ENCODE data around the gene DLX5. TPM values are rescaled to one million over a fixed set of nuclear protein-coding genes. Genes with fewer than 3 reads are reported as not detected.

Gene DLX5
- total RNA-seq, 1 donor from 2014 or later, result 0.27 TPM

GRCh38 chr7:97006055-97006815 is 18.4 kb downstream of the DLX5 start:
- TF ChIP-seq, protein P1, sequence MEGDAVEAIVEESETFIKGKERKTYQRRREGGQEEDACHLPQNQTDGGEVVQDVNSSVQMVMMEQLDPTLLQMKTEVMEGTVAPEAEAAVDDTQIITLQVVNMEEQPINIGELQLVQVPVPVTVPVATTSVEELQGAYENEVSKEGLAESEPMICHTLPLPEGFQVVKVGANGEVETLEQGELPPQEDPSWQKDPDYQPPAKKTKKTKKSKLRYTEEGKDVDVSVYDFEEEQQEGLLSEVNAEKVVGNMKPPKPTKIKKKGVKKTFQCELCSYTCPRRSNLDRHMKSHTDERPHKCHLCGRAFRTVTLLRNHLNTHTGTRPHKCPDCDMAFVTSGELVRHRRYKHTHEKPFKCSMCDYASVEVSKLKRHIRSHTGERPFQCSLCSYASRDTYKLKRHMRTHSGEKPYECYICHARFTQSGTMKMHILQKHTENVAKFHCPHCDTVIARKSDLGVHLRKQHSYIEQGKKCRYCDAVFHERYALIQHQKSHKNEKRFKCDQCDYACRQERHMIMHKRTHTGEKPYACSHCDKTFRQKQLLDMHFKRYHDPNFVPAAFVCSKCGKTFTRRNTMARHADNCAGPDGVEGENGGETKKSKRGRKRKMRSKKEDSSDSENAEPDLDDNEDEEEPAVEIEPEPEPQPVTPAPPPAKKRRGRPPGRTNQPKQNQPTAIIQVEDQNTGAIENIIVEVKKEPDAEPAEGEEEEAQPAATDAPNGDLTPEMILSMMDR (IDR thresholded peaks at IDR 0.05), result no peak
- H3K4me3 Mint-ChIP-seq (ENCODE audit: unreplicated experiment), result peak overlapping the region; percentile 70
- peaks cover 14% of the 10 kb centered on the region for H3K4me1 Mint-ChIP-seq (ENCODE audit: low read depth)
- H3K36me3 Mint-ChIP-seq (ENCODE audit: low read depth), result no peaks in the 10 kb centered on the region
- peaks cover 76% of the 10 kb centered on the region for H3K27me3 Mint-ChIP-seq (ENCODE audit: low read depth)
- no peaks in the 10 kb centered on the region for H3K9me3 Mint-ChIP-seq (ENCODE audit: low read depth)
- no peak overlapping the region for H3K27ac Mint-ChIP-seq (ENCODE audit: unreplicated experiment)
- DNase-seq (ENCODE audit: low spot score), result no peak

DNA sequence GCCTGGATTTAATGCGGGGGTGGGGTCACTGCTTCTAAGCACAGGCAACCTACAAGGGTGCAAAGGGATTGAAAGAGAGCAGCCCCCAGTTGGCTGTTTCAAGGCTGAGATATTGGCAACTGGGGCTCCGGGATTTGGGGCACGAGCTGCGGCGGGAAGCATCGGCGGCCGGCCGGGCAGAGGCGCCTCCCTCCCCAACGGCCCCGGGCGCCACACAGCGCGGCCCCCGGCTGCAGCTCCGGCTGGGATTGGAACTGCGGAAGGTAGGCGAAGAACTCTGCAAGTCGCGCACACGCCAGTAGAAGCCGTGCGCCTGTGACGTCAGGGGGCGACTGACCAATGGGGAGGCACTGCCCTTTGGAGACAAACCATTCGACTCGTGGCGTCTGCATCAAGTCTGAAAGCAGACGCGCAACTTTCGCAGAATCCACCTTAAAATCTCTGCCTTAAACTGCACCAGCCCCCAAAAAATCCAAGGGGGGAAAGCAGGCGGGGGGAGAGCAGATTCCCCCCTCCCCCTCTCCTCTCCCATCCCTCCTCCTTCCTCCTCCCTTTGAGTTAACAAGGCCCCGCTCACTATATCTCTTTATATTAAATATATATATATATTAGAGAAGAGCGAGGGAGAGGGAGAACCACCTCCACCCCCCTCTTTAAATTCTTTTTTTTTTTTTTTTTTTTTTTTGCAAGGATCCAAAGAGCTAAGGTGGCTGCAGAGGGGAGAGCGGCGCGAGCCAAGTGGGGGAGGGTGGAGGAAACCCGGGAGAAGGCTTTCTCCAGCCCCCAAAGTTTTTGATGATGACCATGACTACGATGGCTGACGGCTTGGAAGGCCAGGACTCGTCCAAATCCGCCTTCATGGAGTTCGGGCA is 19.2 kb downstream of the DLX5 start, which contains the start of gene DLX6:
Gene DLX6, plus strand, starts transcription at position 371 of the 872 bp plus-strand sequence. Its CDS starts 425 bp downstream, at position 796.
- peaks cover 78% of the 10 kb centered on the region for H3K27me3 Mint-ChIP-seq (ENCODE audit: low read depth)
- H3K27ac Mint-ChIP-seq (ENCODE audit: unreplicated experiment), result no peak within 1 kb of the TSS
- peak within 1 kb of the TSS; percentile 66 for H3K4me3 Mint-ChIP-seq (ENCODE audit: unreplicated experiment)
- no peak for DNase-seq (ENCODE audit: low spot score)
- peaks cover 14% of the 10 kb centered on the region for H3K4me1 Mint-ChIP-seq (ENCODE audit: low read depth)
- no peaks in the 10 kb centered on the region for H3K36me3 Mint-ChIP-seq (ENCODE audit: low read depth)
- H3K9me3 Mint-ChIP-seq (ENCODE audit: low read depth), result no peaks in the 10 kb centered on the region
- TF ChIP-seq, protein P1 (IDR thresholded peaks at IDR 0.05), result no peak

DNA sequence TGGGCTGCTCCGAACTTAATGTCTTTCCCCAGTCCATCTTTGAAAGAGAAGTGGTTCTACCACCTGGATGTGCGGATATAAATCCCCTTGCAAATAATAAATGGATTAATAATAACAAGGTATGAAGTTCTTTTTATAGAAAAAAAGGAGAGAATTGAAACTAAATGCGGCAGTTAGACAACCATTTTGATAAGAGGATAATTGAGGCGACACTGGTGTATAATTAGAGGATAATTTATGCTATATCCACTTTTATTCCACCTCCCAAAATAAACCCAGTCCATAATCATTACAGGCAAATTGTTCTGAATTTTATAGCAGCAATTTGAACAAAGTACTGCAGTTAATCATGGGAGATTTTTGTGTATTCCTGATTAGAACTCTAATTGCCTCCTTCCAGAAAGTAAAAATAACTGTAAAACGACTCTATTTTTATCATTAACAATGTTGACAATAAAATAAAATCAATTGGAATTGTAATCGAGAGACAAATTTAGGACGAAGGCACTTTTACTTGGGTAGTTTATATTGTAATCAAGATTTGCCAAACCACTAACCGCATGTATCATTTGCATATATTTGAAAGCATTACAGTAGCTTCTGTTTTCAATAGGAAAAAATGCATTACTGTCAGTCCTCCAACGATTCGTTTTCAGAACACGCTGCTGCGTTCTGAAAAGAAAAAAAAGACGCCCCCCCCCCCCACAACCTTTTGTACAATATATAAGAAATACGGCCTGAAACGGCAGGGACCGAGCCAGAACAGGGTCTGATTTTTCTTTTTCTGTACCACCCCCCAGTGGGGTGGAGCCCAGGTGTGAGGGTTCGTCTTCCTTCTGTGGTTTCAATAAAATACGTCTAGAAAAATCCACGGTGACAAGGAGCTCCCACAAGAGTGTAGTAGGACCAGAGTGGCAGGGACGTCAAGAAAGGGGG is 20.1 kb downstream of the DLX5 start:
- no peak overlapping the region for H3K27ac Mint-ChIP-seq (ENCODE audit: unreplicated experiment)
- H3K4me1 Mint-ChIP-seq (ENCODE audit: low read depth), result peaks cover 14% of the 10 kb centered on the region
- H3K9me3 Mint-ChIP-seq (ENCODE audit: low read depth), result no peaks in the 10 kb centered on the region
- no peaks in the 10 kb centered on the region for H3K36me3 Mint-ChIP-seq (ENCODE audit: low read depth)
- H3K4me3 Mint-ChIP-seq (ENCODE audit: unreplicated experiment), result no peak overlapping the region
- TF ChIP-seq, protein P1 (IDR thresholded peaks at IDR 0.05), result no peak
- H3K27me3 Mint-ChIP-seq (ENCODE audit: low read depth), result peaks cover 78% of the 10 kb centered on the region
- DNase-seq (ENCODE audit: low spot score), result no peak

GRCh38 chr7:97003262-97004246 is 21.1 kb downstream of the DLX5 start:
- H3K4me3 Mint-ChIP-seq (ENCODE audit: unreplicated experiment), result no peak overlapping the region
- TF ChIP-seq, protein P1 (IDR thresholded peaks at IDR 0.05), result no peak
- peaks cover 81% of the 10 kb centered on the region for H3K27me3 Mint-ChIP-seq (ENCODE audit: low read depth)
- H3K36me3 Mint-ChIP-seq (ENCODE audit: low read depth), result no peaks in the 10 kb centered on the region
- H3K27ac Mint-ChIP-seq (ENCODE audit: unreplicated experiment), result no peak overlapping the region
- no peaks in the 10 kb centered on the region for H3K9me3 Mint-ChIP-seq (ENCODE audit: low read depth)
- H3K4me1 Mint-ChIP-seq (ENCODE audit: low read depth), result peaks cover 14% of the 10 kb centered on the region
- no peak for DNase-seq (ENCODE audit: low spot score)
